HepG2 (cell line): ENCODE measurements around the gene NCKAP1. TPM values are rescaled to one million over a fixed set of nuclear protein-coding genes. Genes with fewer than 3 reads are reported as not detected.

Source experiments
- ASH2L ChIP-seq: fragments of 300-600, 200-600 bp; sonication (generic); IDR thresholded peaks from 2 replicates; pipeline ENCODE4 v1.7.0; 2017; ENCODE audit warnings: low read depth, mild to moderate bottlenecking, moderate library complexity, mixed read lengths, low read length; ENCODE audit not compliant: insufficient read length
- ERF ChIP-seq: IDR thresholded peaks from 2 replicates; pipeline ENCODE4 v1.6.1; 2018; ENCODE audit warnings: missing biosample characterization, missing genetic modification reagents
- GFI1 ChIP-seq: sonication (generic); formaldehyde crosslinking; IDR thresholded peaks from 2 replicates; pipeline ENCODE4 v1.5.0; 2020; ENCODE audit warnings: missing genetic modification reagents, mild to moderate bottlenecking, borderline replicate concordance
- GMEB2 ChIP-seq: IDR thresholded peaks from 2 replicates; pipeline ENCODE4 v1.6.1; 2016; ENCODE audit warnings: missing biosample characterization, missing genetic modification reagents, low read depth
- HDAC2 ChIP-seq: sonication (generic); formaldehyde crosslinking; IDR thresholded peaks from 2 replicates; pipeline ENCODE4 v1.4.0; 2020; ENCODE audit warnings: missing genetic modification reagents
- HIVEP1 ChIP-seq: sonication (generic); formaldehyde crosslinking; IDR thresholded peaks from 2 replicates; pipeline ENCODE4 v1.4.0; 2020; ENCODE audit warnings: mild to moderate bottlenecking, missing genetic modification reagents
- LBX2 ChIP-seq: sonication (generic); formaldehyde crosslinking; IDR thresholded peaks from 2 replicates; pipeline ENCODE4 v1.5.0; 2020; ENCODE audit warnings: missing genetic modification reagents, mild to moderate bottlenecking, borderline replicate concordance
- MEF2D ChIP-seq: sonication (generic); formaldehyde crosslinking; IDR thresholded peaks from 2 replicates; pipeline ENCODE4 v1.5.1; 2020; ENCODE audit warnings: mild to moderate bottlenecking, missing genetic modification reagents
- PHF5A ChIP-seq: IDR thresholded peaks from one replicate; pipeline ENCODE4 v1.6.1; 2018; ENCODE audit warnings: low read depth, missing genetic modification reagents; ENCODE audit not compliant: unreplicated experiment
- SNAI1 ChIP-seq: sonication (generic); formaldehyde crosslinking; IDR thresholded peaks from 2 replicates; pipeline ENCODE4 v1.5.0; 2020; ENCODE audit warnings: mild to moderate bottlenecking, missing genetic modification reagents, borderline replicate concordance
- TERF1 ChIP-seq: sonication (generic); formaldehyde crosslinking; IDR thresholded peaks from 2 replicates; pipeline ENCODE4 v1.8.0; 2022; ENCODE audit warnings: mild to moderate bottlenecking, missing genetic modification reagents, moderate library complexity
- TGIF2 ChIP-seq: IDR thresholded peaks from 2 replicates; pipeline ENCODE4 v1.6.1; 2016; ENCODE audit warnings: control low read depth, missing compliant biosample characterization
- XRCC5 ChIP-seq: fragments of 200-400 bp; formaldehyde crosslinking; optimal IDR thresholded peaks from 2 replicates; pipeline ENCODE3; 2017; ENCODE audit warnings: mild to moderate bottlenecking, low read length
- ZNF253 ChIP-seq: sonication (generic); formaldehyde crosslinking; IDR thresholded peaks from 2 replicates; pipeline ENCODE4 v1.8.0; 2022; ENCODE audit warnings: mild to moderate bottlenecking, missing genetic modification reagents, borderline replicate concordance
- ZNF460 ChIP-seq: sonication (generic); formaldehyde crosslinking; IDR thresholded peaks from 2 replicates; pipeline ENCODE4 v1.5.1; 2020; ENCODE audit warnings: missing genetic modification reagents, mild to moderate bottlenecking, borderline replicate concordance
- ZNF629 ChIP-seq: sonication (generic); formaldehyde crosslinking; conservative IDR thresholded peaks from 2 replicates; pipeline ENCODE4 v1.5.0; 2020; ENCODE audit warnings: missing genetic modification reagents
- ZNF710 ChIP-seq: sonication (generic); formaldehyde crosslinking; IDR thresholded peaks from 2 replicates; pipeline ENCODE4 v1.5.0; 2020; ENCODE audit warnings: mild to moderate bottlenecking, missing genetic modification reagents, borderline replicate concordance
- polyA plus RNA-seq, 8 experiments: library from polyadenylated mRNA; depleted of rRNA in 3 of 8; stranded (reverse) in 7 of 8; unstranded in 1 of 8; fragments of >200 nt; fragmentation: Illumina TruSeq in 4 of 8; extraction: Trizol in 4 of 8; gene quantifications; 2 replicates each; pipeline versions ENCODE4 v1.2.1 to v1.2.3, GENCODE V29; 2011 to 2016; ENCODE audit warnings: low read depth in 4 of 8, missing spikeins in 1 of 8, mixed read lengths in 1 of 8; ENCODE audit not compliant: insufficient read depth in 1 of 8
- total RNA-seq, 5 experiments: library from RNA; depleted of rRNA; stranded (reverse); fragments of >200 nt; fragmentation: Illumina TruSeq; extraction: Trizol; gene quantifications; 2 replicates each; pipeline ENCODE4 v1.2.3, GENCODE V29; 2016; ENCODE audit warnings: low read depth in 1 of 5
- TF ChIP-seq, protein P1 (sequence below): IDR thresholded peaks from 2 replicates; pipeline ENCODE4 v1.6.1; 2016; ENCODE audit warnings: mild to moderate bottlenecking
- TF ChIP-seq, protein P2 (sequence below): sonication (generic); formaldehyde crosslinking; conservative IDR thresholded peaks from 2 replicates; pipeline ENCODE4 v1.8.1; 2023; ENCODE audit warnings: missing genetic modification reagents
- TF ChIP-seq, protein P3 (sequence below): sonication (generic); formaldehyde crosslinking; IDR thresholded peaks from 2 replicates; pipeline ENCODE4 v1.4.0; 2020; ENCODE audit warnings: missing genetic modification reagents

NCKAP1 gene
- total and polyA plus RNA-seq, 2 of the 13 experiments (the other 11 are each of a cell fraction or from before 2014, with no cell fraction given), result 72.1 to 96.3 TPM

- TF ChIP-seq, protein P1, sequence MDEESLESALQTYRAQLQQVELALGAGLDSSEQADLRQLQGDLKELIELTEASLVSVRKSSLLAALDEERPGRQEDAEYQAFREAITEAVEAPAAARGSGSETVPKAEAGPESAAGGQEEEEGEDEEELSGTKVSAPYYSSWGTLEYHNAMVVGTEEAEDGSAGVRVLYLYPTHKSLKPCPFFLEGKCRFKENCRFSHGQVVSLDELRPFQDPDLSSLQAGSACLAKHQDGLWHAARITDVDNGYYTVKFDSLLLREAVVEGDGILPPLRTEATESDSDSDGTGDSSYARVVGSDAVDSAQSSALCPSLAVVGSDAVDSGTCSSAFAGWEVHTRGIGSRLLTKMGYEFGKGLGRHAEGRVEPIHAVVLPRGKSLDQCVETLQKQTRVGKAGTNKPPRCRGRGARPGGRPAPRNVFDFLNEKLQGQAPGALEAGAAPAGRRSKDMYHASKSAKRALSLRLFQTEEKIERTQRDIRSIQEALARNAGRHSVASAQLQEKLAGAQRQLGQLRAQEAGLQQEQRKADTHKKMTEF, result no peak
- peak; percentile 71 for TF ChIP-seq ASH2L
- no peak for TF ChIP-seq TERF1
- TF ChIP-seq ZNF460 (CRISPR knock-in tag), result no peak
- TF ChIP-seq ERF, result no peak
- no peak for TF ChIP-seq SNAI1 (CRISPR knock-in tag)
- no peak for TF ChIP-seq MEF2D (CRISPR knock-in tag)
- peak; percentile 42; the same call in 1 of the 2 replicates for TF ChIP-seq ZNF710 (CRISPR knock-in tag)
- TF ChIP-seq GFI1, result peak; percentile 61; the same call in 1 of the 2 replicates
- no peak for TF ChIP-seq ZNF253
- 0 out of 2 replicates have a peak, but pooled peaks have one; percentile 38 for TF ChIP-seq HDAC2 (CRISPR knock-in tag)
- TF ChIP-seq ZNF629 (CRISPR knock-in tag), result no peak
- TF ChIP-seq LBX2 (CRISPR knock-in tag), result no peak
- TF ChIP-seq, protein P2, sequence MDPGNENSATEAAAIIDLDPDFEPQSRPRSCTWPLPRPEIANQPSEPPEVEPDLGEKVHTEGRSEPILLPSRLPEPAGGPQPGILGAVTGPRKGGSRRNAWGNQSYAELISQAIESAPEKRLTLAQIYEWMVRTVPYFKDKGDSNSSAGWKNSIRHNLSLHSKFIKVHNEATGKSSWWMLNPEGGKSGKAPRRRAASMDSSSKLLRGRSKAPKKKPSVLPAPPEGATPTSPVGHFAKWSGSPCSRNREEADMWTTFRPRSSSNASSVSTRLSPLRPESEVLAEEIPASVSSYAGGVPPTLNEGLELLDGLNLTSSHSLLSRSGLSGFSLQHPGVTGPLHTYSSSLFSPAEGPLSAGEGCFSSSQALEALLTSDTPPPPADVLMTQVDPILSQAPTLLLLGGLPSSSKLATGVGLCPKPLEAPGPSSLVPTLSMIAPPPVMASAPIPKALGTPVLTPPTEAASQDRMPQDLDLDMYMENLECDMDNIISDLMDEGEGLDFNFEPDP (CRISPR knock-in tag), result no peak
- TF ChIP-seq, protein P3, sequence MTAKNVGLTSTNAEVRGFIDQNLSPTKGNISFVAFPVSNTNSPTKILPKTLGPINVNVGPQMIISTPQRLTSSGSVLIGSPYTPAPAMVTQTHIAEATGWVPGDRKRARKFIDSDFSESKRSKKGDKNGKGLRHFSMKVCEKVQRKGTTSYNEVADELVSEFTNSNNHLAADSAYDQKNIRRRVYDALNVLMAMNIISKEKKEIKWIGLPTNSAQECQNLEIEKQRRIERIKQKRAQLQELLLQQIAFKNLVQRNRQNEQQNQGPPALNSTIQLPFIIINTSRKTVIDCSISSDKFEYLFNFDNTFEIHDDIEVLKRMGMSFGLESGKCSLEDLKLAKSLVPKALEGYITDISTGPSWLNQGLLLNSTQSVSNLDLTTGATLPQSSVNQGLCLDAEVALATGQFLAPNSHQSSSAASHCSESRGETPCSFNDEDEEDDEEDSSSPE, result no peak
- TF ChIP-seq TGIF2 (CRISPR knock-in tag), result no peak
- no peak for TF ChIP-seq GMEB2
- TF ChIP-seq XRCC5, result no peak
- TF ChIP-seq HIVEP1 (CRISPR knock-in tag), result no peak
- TF ChIP-seq PHF5A (CRISPR knock-in tag), result no peak
Measured at GRCh38 chr2:182890773-182891378, 147.4 kb downstream of the NCKAP1 start (continued).
